Stomach (tissue), 9 donors: Measurements from ENCODE around the gene THAP3. TPM values are rescaled to one million over a fixed set of nuclear protein-coding genes. Genes with fewer than 3 reads are reported as not detected.

Experiments
- DNase-seq, 2 donors: peaks; one replicate each; pipeline versions ENCODE4 v3.0.0 to v3.0.0-alpha.2; 2013 to 2019
- H3K27ac ChIP-seq, 5 donors: fragments of 200-600 bp in 4 of 5; sonication (generic) in 4 of 5; one replicate each; pipeline ENCODE4 v1.5.1; 2013 to 2019; ENCODE audit warnings: mild to moderate bottlenecking in 1 of 5, moderate library complexity in 1 of 5
- H3K27me3 ChIP-seq, 3 donors: fragments of 200-600 bp; sonication (generic); one replicate each; pipeline ENCODE4 v1.5.1; 2017 to 2019; ENCODE audit warnings: mixed run types in 1 of 3
- H3K36me3 ChIP-seq, 4 donors: fragments of 200-600 bp; sonication (generic); 1 replicate in 3 of 4; 2 replicates in 1 of 4; pipeline ENCODE4 v1.5.1; 2016 to 2019
- H3K4me1 ChIP-seq, 4 donors: fragments of 200-600 bp; sonication (generic); one replicate each; pipeline ENCODE4 v1.5.1; 2016 to 2019
- H3K4me3 ChIP-seq, 4 donors: fragments of 200-600 bp; sonication (generic) in 3 of 4; one replicate each; pipeline ENCODE4 v1.5.1; 2016 to 2019; ENCODE audit warnings: mild to moderate bottlenecking in 1 of 4
- H3K9me3 ChIP-seq, 4 donors: fragments of 200-600 bp; sonication (generic); one replicate each; pipeline ENCODE4 v1.5.1; 2016 to 2019
- CTCF ChIP-seq, 7 experiments: fragments of 450-650 bp in 4 of 7; fragments of 200-600 bp in 3 of 7; sonication (generic) in 3 of 7; IDR thresholded peaks; one replicate each; pipeline ENCODE4 v1.5.1; 2016 to 2019; ENCODE audit warnings: antibody characterized with exemption in 7 of 7, control low read depth in 2 of 7, mild to moderate bottlenecking in 1 of 7
- EP300 ChIP-seq: sonication (generic); formaldehyde crosslinking; IDR thresholded peaks from one replicate; pipeline ENCODE4 v1.6.1; 2017; ENCODE audit warnings: antibody characterized with exemption
- POLR2A ChIP-seq, 4 donors: fragments of 450-650 bp; IDR thresholded peaks; one replicate each; pipeline ENCODE4 v1.6.1; 2016; ENCODE audit warnings: antibody characterized with exemption in 4 of 4, control low read depth in 2 of 4, mild to moderate bottlenecking in 1 of 4, moderate library complexity in 1 of 4
- POLR2AphosphoS5 ChIP-seq, 3 donors: sonication (generic); formaldehyde crosslinking; IDR thresholded peaks; one replicate each; pipeline ENCODE4 v1.6.1; 2016; ENCODE audit warnings: antibody characterized with exemption in 3 of 3
- WGBS, 5 donors: extraction: QIAGEN DNeasy Blood & Tissue Kit in 3 of 5; methylation state at CpG; one replicate each; pipeline versions ENCODE4 v1.1.5 to v1.1.7; 2013 to 2018; 5-methylcytosine and 5-hydroxymethylcytosine counted together
- intact Hi-C: fragments of 100-400 bp; cut with DNase I; formaldehyde crosslinking; loops from one replicate; pipeline ENCODE4 v1.15.1; 2023; ENCODE audit warnings: low total_unique reads
- polyA plus RNA-seq, 3 donors: library from polyadenylated mRNA; stranded (reverse); fragments of 200-250 nt; gene quantifications; one replicate each; pipeline ENCODE4 v1.2.3, GENCODE V29; 2013
- total RNA-seq, 5 donors: library from RNA; depleted of rRNA; stranded (reverse); fragments of >200 nt; gene quantifications; one replicate each; pipeline versions ENCODE4 v1.1.0 to v1.2.3, GENCODE V29; 2014 to 2016
- donor health status: healthy with polysubstance abuse.
- donor health status: Bipolar disorder and iron deficiency.
- donor health status: healthy.

The THAP3 gene
- total and polyA plus RNA-seq, 8 donors, result 5.8 to 116 (median 17.3) TPM

- WGBS, 5 donors, result 96 to 100% (median 97%) methylated on average over 9 of the region's 9 CpGs
- no peak for DNase-seq
- no peak for TF ChIP-seq CTCF (IDR thresholded peaks at IDR 0.05)
- no peak for TF ChIP-seq EP300
- no peak for TF ChIP-seq POLR2AphosphoS5 (IDR thresholded peaks at IDR 0.05)
- TF ChIP-seq POLR2A (IDR thresholded peaks at IDR 0.05), result no peak
Observed at GRCh38 chr1:6668503-6668902, 43.8 kb downstream of the THAP3 start.

GRCh38 chr1:6672558-6672957 lies 47.9 kb downstream of the THAP3 start:
- peak in 1 of 2 donors; percentile 55 for DNase-seq

More at GRCh38 chr1:6668503-6668902, 43.8 kb downstream of the THAP3 start:
- Histone ChIP-seq H3K36me3 (peaks cover 26 to 71% (median 59%) of the 10 kb centered on the region in 4 donors), H3K4me3 (no peak overlapping the region), H3K27ac (no peak overlapping the region), H3K9me3 (no peaks in the 10 kb centered on the region), H3K27me3 (no peaks in the 10 kb centered on the region), H3K4me1 (no peaks in the 10 kb centered on the region)
- intact Hi-C loops, result no loop called here

GRCh38 chr1:6673816-6674398 lies 49.2 kb downstream of the THAP3 start:
- no peaks in the 10 kb centered on the region for H3K9me3 ChIP-seq
- H3K4me1 ChIP-seq, result no peaks in the 10 kb centered on the region
- 84 to 97% (median 92%) methylated on average over 5 of the region's 5 CpGs for WGBS, 5 donors
- no peaks in the 10 kb centered on the region for H3K27me3 ChIP-seq
- H3K4me3 ChIP-seq, result no peak overlapping the region
- intact Hi-C loops, result no loop called here
- H3K36me3 ChIP-seq, result peaks cover 23 to 73% (median 65%) of the 10 kb centered on the region in 4 donors
- H3K27ac ChIP-seq, result no peak overlapping the region
- DNase-seq, result no peak
- no peak for TF ChIP-seq CTCF (IDR thresholded peaks at IDR 0.05)
- TF ChIP-seq EP300, result no peak
- TF ChIP-seq POLR2A (IDR thresholded peaks at IDR 0.05), result no peak
- TF ChIP-seq POLR2AphosphoS5 (IDR thresholded peaks at IDR 0.05), result no peak

More at GRCh38 chr1:6672558-6672957, 47.9 kb downstream of the THAP3 start:
- H3K27me3 ChIP-seq, result no peaks in the 10 kb centered on the region
- WGBS, 5 donors, result 80 to 98% (median 92%) methylated on average over 2 of the region's 2 CpGs
- H3K36me3 ChIP-seq, result peaks cover 15 to 68% (median 62%) of the 10 kb centered on the region in 4 donors
- intact Hi-C loops, result no loop called here
- H3K9me3 ChIP-seq, result no peaks in the 10 kb centered on the region
- H3K4me3 ChIP-seq, result no peak overlapping the region
- TF ChIP-seq POLR2A (IDR thresholded peaks at IDR 0.05) (no peak), POLR2AphosphoS5 (IDR thresholded peaks at IDR 0.05) (no peak), CTCF (IDR thresholded peaks at IDR 0.05) (no peak), EP300 (no peak)
- H3K27ac ChIP-seq, result no peak overlapping the region
- no peaks in the 10 kb centered on the region for H3K4me1 ChIP-seq

- H3K36me3 ChIP-seq, result peaks cover 28 to 81% (median 74%) of the 10 kb centered on the region in 4 donors
- no peaks in the 10 kb centered on the region for H3K27me3 ChIP-seq
- DNase-seq, result no peak
- H3K4me1 ChIP-seq, result no peaks in the 10 kb centered on the region
- TF ChIP-seq CTCF (IDR thresholded peaks at IDR 0.05) (no peak), POLR2A (IDR thresholded peaks at IDR 0.05) (no peak), EP300 (no peak)
- H3K9me3 ChIP-seq, result no peaks in the 10 kb centered on the region
- intact Hi-C loops, result no loop called here
- H3K4me3 ChIP-seq, result no peak overlapping the region
- 89 to 100% (median 89%) methylated on average over 1 of the region's 1 CpG for WGBS, 5 donors
- H3K27ac ChIP-seq, result no peak overlapping the region
Observed at GRCh38 chr1:6674771-6675170, 50.1 kb downstream of the THAP3 start.
